Activated T-helper 17 cell treated with anti-CD3 and anti-CD28 coated beads, Interleukin-2, amount 50 U/mL, for 72 hours (primary cell): Measurements from ENCODE around the gene EIF4EBP2. TPM values are rescaled to one million over a fixed set of nuclear protein-coding genes. Genes with fewer than 3 reads are reported as not detected.
A peak's percentile ranks its signal among the peaks of the same experiment; 100 is the strongest.

Experiments
- ATAC-seq: fragments of 150-1000 bp; cut with Tn5 transposase; replicated peaks from 2 replicates; pipeline ENCODE4 v1.10.0; 2021; ENCODE audit warnings: mild to moderate bottlenecking, moderate library complexity
- H3K27ac Mint-ChIP-seq: one replicate; pipeline ENCODE4 v1.8.0; 2022; ENCODE audit warnings: mixed read lengths
- H3K27me3 Mint-ChIP-seq: one replicate; pipeline ENCODE4 v1.8.0; 2022; ENCODE audit warnings: mixed read lengths
- H3K36me3 Mint-ChIP-seq: one replicate; pipeline ENCODE4 v1.8.0; 2022; ENCODE audit warnings: low read depth, mild to moderate bottlenecking, mixed read lengths
- H3K4me1 Mint-ChIP-seq: one replicate; pipeline ENCODE4 v1.8.0; 2022; ENCODE audit warnings: mixed read lengths
- H3K4me3 Mint-ChIP-seq: one replicate; pipeline ENCODE4 v1.8.0; 2022; ENCODE audit warnings: mild to moderate bottlenecking, mixed read lengths
- H3K9me3 Mint-ChIP-seq: one replicate; pipeline ENCODE4 v1.8.0; 2022; ENCODE audit warnings: mixed read lengths
- total RNA-seq, 2 donors: library from RNA; stranded (reverse); gene quantifications; one replicate each; pipeline ENCODE4 v1.2.3, GENCODE V29; 2022

EIF4EBP2 gene
- total RNA-seq, 2 donors from 2014 or later = 16.1 to 29.0 TPM

DNA sequence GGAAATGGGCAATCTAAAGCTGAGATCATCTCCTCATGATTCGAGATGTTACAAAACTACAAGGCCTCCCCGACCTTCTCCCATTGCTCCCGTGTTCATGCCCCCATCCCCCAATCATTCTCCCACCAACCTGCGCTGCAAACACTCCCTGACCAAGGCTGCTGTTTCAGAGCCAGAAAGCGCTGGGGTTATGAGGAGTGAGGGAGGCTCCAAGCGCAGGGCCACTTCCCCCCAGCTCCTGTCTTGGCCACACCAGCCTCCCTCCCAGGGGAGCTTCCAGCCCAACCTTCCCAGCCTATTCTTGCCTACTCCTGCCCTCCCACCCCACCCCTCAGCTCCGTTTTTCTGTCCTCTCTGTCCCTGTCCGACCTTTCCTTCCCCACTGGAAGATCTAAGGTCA lies 52.2 kb downstream of the EIF4EBP2 start:
- ATAC-seq = no peak
- Mint-ChIP-seq H3K4me3 (no peak overlapping the region), H3K9me3 (no peaks in the 10 kb centered on the region), H3K27ac (no peak overlapping the region), H3K27me3 (peaks cover 19% of the 10 kb centered on the region), H3K36me3 (no peaks in the 10 kb centered on the region), H3K4me1 (no peaks in the 10 kb centered on the region)

DNA sequence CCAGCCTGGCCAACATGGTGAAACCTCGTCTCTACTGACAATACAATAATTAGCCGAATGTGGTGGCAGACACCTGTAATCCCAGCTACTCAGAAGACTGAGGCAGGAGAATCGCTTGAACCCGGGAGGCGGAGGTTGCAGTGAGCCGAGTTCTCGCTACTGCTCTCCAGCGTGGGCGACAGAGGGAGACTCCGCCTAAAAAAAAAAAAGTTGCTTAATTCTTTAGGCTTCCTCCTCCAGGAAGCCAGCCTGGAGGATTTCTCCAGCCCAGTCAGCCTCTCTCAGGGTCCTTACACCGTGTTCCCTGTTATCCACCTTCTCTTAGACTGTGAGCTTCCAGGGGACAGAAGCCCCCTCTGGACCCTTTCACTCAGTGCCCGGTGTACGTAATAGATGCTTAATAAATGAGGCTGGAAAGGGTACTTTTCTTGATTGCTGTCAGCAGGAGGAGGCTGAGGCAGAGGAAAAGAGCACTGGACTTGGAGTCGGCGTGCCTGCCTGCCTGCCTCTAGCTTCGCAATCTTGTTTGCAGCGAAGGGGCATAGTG lies 53.9 kb downstream of the EIF4EBP2 start:
- no peak overlapping the region for H3K4me3 Mint-ChIP-seq
- no peak for ATAC-seq
- no peaks in the 10 kb centered on the region for H3K4me1 Mint-ChIP-seq
- H3K27ac Mint-ChIP-seq = no peak overlapping the region
- H3K27me3 Mint-ChIP-seq = peaks cover 22% of the 10 kb centered on the region
- H3K36me3 Mint-ChIP-seq = no peaks in the 10 kb centered on the region
- no peaks in the 10 kb centered on the region for H3K9me3 Mint-ChIP-seq

DNA sequence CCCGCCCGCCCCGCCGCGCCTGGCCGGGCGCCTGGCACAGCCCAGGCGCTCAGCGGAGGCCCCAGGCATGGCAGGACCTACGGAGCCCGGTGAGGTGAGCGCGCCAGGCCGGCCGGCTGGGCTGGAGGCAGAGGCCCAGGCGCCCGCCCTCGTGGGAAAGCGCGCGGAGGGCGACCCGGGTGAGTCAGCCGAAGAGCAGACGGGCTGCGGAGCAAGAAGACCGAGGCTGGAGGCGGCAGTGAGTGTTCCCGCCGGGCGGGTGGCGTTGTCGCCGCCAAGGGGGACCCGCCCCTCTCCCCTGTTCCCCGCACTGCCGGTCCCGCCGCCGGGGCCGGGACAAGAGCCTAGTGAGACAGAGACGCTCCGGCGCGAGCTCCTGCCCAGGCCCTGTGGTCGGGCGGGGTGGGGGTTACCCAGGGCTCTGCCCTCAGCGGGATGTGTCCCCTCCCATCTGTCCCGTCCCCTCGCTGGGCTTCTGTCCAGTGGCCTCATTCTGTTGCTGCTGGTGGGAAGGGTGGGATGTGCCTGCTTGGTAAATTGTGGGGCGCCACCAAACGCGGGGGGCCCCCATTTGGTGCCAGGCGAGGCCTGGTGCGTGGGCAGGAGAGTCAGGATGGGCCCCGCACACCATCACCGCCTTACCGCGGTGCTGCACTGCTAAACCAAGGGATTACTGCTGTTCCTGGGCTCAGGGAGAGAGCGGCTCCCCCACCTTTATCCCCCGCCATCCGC lies 54.5 kb downstream of the EIF4EBP2 start:
- no peaks in the 10 kb centered on the region for H3K4me1 Mint-ChIP-seq
- H3K27me3 Mint-ChIP-seq = peaks cover 22% of the 10 kb centered on the region
- no peaks in the 10 kb centered on the region for H3K36me3 Mint-ChIP-seq
- no peaks in the 10 kb centered on the region for H3K9me3 Mint-ChIP-seq
- peak; percentile 76 for ATAC-seq
- H3K27ac Mint-ChIP-seq = no peak overlapping the region
- H3K4me3 Mint-ChIP-seq = no peak overlapping the region

DNA sequence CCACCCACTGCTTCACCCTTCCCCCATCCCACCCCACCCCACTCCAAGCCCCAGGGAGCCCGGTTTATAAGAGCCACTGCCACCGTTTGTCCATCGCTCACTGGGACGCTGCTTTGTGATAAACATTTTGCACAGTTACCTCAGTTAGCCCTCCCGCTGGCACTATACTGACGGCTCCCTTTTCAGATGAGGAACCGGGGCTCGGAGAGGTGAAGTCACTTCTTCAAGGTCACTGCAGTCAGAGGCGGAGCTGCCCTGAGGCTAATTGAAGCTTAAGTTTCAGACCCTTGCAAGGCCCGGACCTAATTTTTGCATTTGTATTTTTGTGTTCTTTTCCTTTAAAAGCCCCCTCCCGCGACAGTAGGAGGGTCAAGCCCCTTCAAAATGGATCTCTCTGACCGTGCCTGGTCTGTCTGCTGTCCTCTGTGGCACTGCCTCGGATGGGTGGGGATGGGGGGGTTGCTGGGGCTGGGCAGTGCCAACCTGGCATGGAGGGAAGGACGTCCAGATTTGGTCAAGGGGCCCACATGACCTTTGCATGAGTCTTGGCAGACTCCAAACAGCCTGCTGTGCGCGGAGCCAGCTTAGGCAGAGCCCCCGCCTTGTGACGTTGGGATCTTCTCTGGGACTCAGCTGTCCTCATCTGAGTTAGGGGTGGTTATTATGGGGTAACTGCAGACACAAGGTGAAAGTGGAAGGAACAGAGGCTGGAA lies 55.3 kb downstream of the EIF4EBP2 start:
- Mint-ChIP-seq H3K36me3 (no peaks in the 10 kb centered on the region), H3K4me1 (no peaks in the 10 kb centered on the region), H3K9me3 (no peaks in the 10 kb centered on the region), H3K4me3 (no peak overlapping the region), H3K27me3 (peaks cover 22% of the 10 kb centered on the region), H3K27ac (no peak overlapping the region)
- no peak for ATAC-seq

DNA sequence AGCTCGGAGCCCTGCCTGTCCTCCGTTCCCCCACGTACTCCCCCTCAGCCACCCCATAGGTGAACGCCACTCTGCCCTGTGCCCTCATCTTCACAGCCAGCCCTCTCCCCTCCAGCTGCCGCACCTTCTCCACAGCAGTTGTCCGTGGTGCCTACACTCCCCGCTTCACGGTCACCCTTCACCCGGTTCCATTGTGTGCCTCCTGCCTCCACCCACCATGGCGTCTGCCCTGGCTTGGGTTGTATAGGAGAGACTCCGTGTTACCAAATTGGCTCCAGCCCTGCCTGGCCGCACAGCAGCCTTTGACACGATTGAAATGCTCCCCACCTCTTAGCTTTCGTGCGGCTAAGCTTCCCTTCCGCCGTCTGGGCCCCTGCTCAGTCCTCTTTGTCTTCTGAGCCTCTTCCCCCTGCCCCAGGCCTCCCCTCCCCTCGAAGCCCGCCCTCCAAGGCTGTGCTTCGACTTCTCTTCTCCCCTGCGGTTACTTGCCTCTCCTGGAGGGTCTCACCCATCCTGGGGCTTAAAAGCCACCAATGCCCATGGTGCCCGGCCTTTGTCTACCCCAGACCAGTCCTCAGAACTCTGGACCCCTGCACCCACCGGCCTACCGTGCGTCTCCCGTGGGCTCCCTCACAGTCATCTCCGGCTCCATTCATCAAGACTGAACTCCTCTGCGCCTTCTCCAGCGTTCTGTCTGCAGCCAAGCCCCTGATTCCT lies 56.0 kb downstream of the EIF4EBP2 start:
- no peak overlapping the region for H3K27ac Mint-ChIP-seq
- no peaks in the 10 kb centered on the region for H3K4me1 Mint-ChIP-seq
- ATAC-seq = no peak
- H3K36me3 Mint-ChIP-seq = no peaks in the 10 kb centered on the region
- no peak overlapping the region for H3K4me3 Mint-ChIP-seq
- no peaks in the 10 kb centered on the region for H3K9me3 Mint-ChIP-seq
- H3K27me3 Mint-ChIP-seq = peaks cover 22% of the 10 kb centered on the region

DNA sequence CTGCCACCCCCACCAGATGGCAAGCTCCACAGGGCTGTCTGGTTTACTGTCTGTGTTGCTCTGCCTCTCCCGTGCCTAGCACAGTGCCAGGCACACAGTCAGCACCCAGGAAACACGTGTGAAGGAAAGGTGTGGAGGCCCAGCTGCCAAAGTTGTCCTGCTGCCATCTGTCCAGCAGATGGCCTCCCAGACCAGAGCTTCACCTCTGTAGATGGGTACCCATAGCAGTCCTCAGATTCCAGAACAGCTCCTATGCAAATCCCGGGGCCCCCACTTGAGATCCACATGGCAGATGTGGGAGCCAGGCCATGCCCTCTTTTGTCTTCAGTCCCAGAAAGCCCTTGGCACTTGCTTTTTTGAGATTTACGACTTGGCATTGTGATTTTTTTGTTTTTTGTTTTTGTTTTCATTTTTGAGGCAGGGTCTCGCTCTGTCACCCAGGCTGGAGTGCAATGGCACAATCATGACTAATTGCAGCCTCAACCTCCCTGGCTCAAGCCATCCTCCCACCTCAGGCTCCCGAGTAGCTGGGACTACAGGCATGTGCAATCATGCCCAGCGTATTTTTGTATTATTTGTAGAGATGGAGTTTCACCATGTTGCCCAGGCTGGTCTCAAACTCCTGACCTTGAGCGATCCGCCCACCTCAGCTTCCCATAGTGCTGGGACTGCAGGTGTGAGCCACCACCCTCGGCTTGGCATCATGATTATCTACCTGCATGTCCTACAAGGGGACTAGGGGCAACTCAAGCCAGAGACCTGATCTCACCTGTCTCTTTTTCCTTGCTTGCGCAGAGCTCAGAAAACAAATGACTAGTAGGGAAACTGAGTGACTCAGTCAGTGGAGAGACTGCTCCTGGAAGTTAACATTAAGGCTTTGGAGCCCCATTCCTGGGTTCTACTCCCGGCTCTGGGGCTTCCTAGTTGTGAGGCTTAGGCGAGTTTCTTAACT lies 57.7 kb downstream of the EIF4EBP2 start:
- peak; percentile 76 for ATAC-seq
- H3K36me3 Mint-ChIP-seq = no peaks in the 10 kb centered on the region
- peaks cover 22% of the 10 kb centered on the region for H3K27me3 Mint-ChIP-seq
- H3K27ac Mint-ChIP-seq = no peak overlapping the region
- no peaks in the 10 kb centered on the region for H3K9me3 Mint-ChIP-seq
- no peaks in the 10 kb centered on the region for H3K4me1 Mint-ChIP-seq
- H3K4me3 Mint-ChIP-seq = no peak overlapping the region

DNA sequence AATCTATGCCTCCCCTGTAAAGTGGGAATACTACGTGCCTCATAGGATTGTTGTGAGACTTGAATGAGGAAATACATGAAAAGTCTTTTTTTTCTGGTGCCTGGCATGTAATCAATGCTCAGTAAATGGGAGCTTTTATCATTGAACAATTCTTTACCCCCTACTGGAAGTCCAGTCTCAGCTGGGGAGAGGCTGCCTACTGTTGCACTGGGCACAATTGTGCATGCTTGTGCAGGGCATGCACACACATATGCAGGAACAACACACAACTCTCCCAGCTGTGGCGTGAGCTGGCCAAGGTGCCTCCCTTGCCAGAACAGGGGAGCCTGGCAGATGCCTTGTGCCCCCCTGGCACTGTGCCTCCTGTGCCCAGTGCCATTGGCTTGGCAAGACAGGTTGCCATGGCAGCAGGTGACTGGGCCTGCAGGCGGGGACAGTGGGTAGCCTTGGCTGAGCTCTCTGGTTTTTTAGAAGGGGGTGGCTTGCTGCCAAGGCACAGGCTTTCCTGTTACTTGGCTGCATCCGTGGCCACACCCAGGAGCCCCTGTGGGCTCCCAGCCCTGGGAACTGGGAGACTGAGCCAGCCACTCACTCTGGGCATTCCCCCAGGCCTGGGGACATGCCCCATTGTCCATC lies 58.5 kb downstream of the EIF4EBP2 start:
- Mint-ChIP-seq H3K27ac (no peak overlapping the region), H3K4me3 (no peak overlapping the region), H3K4me1 (no peaks in the 10 kb centered on the region), H3K27me3 (peaks cover 19% of the 10 kb centered on the region), H3K36me3 (no peaks in the 10 kb centered on the region), H3K9me3 (no peaks in the 10 kb centered on the region)
- no peak for ATAC-seq

DNA sequence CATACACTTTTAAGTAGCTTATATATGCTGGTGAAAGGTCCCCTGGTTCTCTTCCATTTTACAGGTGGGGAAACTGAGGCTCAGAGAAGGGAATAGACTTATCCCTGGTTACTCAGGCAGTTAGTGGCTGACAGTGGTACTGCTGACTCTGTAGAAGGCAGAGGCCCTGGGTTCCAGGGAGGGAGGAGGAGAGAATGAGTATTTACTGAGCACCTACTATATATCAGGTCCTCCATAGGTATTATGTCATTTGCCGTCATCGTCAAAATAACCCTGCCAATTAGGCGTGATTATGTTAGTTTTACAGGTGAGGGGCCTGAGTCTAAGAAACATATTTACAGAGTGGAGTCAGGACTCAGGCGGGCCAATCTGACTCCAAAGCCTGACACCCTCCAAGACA lies 61.3 kb downstream of the EIF4EBP2 start:
- H3K27ac Mint-ChIP-seq = no peak overlapping the region
- no peaks in the 10 kb centered on the region for H3K9me3 Mint-ChIP-seq
- no peaks in the 10 kb centered on the region for H3K36me3 Mint-ChIP-seq
- peaks cover 10% of the 10 kb centered on the region for H3K27me3 Mint-ChIP-seq
- no peaks in the 10 kb centered on the region for H3K4me1 Mint-ChIP-seq
- H3K4me3 Mint-ChIP-seq = no peak overlapping the region
- ATAC-seq = no peak

DNA sequence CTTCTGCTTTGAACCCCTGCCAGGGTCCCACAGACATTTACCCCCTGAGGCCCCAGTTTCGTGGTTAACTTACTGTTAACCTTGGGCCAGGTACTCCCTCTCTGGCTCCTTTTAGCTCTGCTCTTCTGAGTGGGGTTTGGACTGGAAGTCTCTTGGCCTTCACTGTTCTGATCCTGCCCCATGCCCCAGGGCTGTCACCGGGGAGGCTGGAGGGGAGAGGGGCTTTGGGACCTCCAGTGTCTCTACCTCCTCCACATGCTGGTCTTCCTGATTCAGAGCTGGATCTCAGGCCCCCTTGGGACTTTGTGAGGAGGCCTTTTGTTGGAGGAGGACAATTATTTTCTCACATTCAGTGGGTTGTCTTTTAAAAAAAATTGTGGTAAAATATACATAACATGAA lies 61.9 kb downstream of the EIF4EBP2 start:
- no peak for ATAC-seq
- Mint-ChIP-seq H3K27me3 (peaks cover 7% of the 10 kb centered on the region), H3K4me3 (no peak overlapping the region), H3K36me3 (no peaks in the 10 kb centered on the region), H3K27ac (no peak overlapping the region), H3K4me1 (no peaks in the 10 kb centered on the region), H3K9me3 (no peaks in the 10 kb centered on the region)

DNA sequence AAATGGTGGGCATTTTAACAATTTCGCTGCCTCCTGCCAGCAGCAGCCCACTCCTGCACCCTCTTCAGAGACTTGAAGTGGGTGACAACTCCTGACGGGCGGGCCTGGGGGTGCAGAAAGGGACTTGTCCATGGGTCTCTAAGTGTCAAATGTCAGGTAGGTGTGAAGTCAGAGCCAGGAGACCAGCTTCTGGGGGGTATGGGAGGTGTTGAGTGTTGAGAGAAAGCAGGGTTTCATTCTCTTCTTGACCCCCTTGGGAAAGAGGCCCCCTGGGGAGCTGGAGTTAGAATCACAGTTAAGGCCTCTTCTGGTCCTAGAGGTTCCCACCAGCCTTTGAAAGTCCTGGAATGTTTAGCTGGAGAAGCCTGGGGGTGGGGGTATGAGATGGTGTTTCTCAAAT lies 63.0 kb downstream of the EIF4EBP2 start:
- Mint-ChIP-seq H3K9me3 (no peaks in the 10 kb centered on the region), H3K27ac (no peak overlapping the region), H3K27me3 (peaks cover 3% of the 10 kb centered on the region), H3K36me3 (no peaks in the 10 kb centered on the region), H3K4me3 (no peak overlapping the region), H3K4me1 (no peaks in the 10 kb centered on the region)
- ATAC-seq = no peak

DNA sequence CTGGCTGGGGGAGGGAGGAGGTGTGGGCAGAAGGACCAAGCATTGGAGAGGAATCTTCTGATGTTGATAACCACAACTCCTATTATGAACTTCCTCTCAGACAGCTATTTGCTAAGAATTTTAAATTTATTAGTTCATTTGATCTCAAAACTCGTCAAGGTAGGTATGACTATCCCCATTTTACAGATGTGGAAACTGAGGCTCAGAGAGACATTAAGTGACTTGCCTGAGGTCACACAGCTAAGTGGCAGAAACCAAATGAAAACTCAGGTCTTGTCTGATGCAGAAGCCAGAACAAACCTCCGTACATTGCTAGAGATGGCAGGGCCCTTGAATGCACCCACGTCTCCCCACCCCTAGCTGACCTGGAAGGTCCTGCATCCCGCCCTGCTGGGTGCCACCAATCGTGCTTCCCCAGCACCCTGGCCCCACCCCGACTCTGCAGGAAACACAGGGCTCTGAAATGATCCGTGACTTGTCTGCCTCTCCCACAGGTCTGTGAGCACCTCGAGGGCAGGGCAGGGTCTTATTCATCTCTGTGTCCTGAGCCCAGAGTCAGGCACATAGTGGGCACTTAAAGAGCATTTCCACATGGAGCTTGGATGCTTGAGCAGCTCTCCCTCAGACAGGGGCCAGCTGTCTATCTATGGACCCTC lies 69.0 kb downstream of the EIF4EBP2 start:
- H3K27ac Mint-ChIP-seq = no peak overlapping the region
- H3K4me3 Mint-ChIP-seq = no peak overlapping the region
- H3K36me3 Mint-ChIP-seq = no peaks in the 10 kb centered on the region
- ATAC-seq = no peak
- H3K4me1 Mint-ChIP-seq = peaks cover 6% of the 10 kb centered on the region
- no peaks in the 10 kb centered on the region for H3K9me3 Mint-ChIP-seq
- no peaks in the 10 kb centered on the region for H3K27me3 Mint-ChIP-seq

DNA sequence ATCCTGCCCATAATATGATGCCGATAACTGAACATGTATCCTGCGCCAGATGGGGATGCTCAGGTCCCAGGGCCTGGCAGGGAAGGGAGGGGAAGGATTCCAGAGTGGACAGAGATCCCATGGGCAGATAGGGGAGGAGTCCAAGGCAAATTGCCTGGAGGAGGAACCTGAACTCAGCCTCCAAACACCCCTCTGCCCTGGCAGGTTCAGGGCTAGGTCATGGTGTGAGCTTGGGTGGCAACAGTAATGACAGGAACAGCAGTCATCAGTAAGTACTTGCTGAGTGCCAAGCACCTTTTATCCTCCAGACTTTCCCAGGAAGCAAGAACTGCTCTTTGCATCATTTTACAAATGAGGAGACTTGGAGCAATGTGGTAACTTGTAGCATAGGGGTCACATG lies 70.8 kb downstream of the EIF4EBP2 start:
- H3K4me1 Mint-ChIP-seq = peaks cover 6% of the 10 kb centered on the region
- ATAC-seq = no peak
- H3K27ac Mint-ChIP-seq = no peak overlapping the region
- H3K4me3 Mint-ChIP-seq = no peak overlapping the region
- H3K27me3 Mint-ChIP-seq = no peaks in the 10 kb centered on the region
- H3K36me3 Mint-ChIP-seq = no peaks in the 10 kb centered on the region
- H3K9me3 Mint-ChIP-seq = no peaks in the 10 kb centered on the region

DNA sequence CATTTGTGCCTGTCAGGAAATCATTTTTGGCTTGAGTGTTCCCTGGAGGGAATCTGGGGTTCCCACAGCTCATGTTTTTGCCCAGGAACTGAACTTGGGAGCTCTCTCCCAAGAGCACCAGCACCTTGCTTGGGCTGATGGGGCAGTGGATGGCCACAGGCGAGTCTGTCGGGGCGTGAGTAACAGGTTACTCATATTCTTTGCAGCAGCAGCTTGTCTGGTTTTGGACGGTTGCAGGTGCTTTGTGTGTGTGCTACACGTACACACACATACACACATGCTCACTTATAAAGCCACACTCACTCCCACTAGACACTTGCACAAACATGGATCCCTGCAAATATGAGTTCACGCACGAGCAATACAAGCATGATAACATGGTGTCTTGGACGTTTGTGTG lies 71.7 kb downstream of the EIF4EBP2 start:
- H3K36me3 Mint-ChIP-seq = no peaks in the 10 kb centered on the region
- no peak for ATAC-seq
- no peak overlapping the region for H3K27ac Mint-ChIP-seq
- no peak overlapping the region for H3K4me3 Mint-ChIP-seq
- no peaks in the 10 kb centered on the region for H3K27me3 Mint-ChIP-seq
- H3K9me3 Mint-ChIP-seq = no peaks in the 10 kb centered on the region
- H3K4me1 Mint-ChIP-seq = peaks cover 13% of the 10 kb centered on the region
